Activated T-helper 17 cell treated with anti-CD3 and anti-CD28 coated beads, Interleukin-2, amount 50 U/mL, for 72 hours (primary cell): ENCODE results near the gene ELOF1. TPM values are rescaled to one million over a fixed set of nuclear protein-coding genes. Genes with fewer than 3 reads are reported as not detected.
"Not testable (repeated sequence)": the region's sequence is repeated elsewhere in the genome, so short reads cannot be mapped to it uniquely, and the experiment has no call there.

Source experiments
- ATAC-seq: fragments of 150-1000 bp; cut with Tn5 transposase; replicated peaks from 2 replicates; pipeline ENCODE4 v1.10.0; 2021; ENCODE audit warnings: mild to moderate bottlenecking, moderate library complexity
- H3K27ac Mint-ChIP-seq: one replicate; pipeline ENCODE4 v1.8.0; 2022; ENCODE audit warnings: mixed read lengths
- H3K27me3 Mint-ChIP-seq: one replicate; pipeline ENCODE4 v1.8.0; 2022; ENCODE audit warnings: mixed read lengths
- H3K36me3 Mint-ChIP-seq: one replicate; pipeline ENCODE4 v1.8.0; 2022; ENCODE audit warnings: low read depth, mild to moderate bottlenecking, mixed read lengths
- H3K4me1 Mint-ChIP-seq: one replicate; pipeline ENCODE4 v1.8.0; 2022; ENCODE audit warnings: mixed read lengths
- H3K4me3 Mint-ChIP-seq: one replicate; pipeline ENCODE4 v1.8.0; 2022; ENCODE audit warnings: mild to moderate bottlenecking, mixed read lengths
- H3K9me3 Mint-ChIP-seq: one replicate; pipeline ENCODE4 v1.8.0; 2022; ENCODE audit warnings: mixed read lengths
- total RNA-seq, 2 donors: library from RNA; stranded (reverse); gene quantifications; one replicate each; pipeline ENCODE4 v1.2.3, GENCODE V29; 2022

ELOF1 gene
- total RNA-seq, 2 donors from 2014 or later = 48.0 to 66.5 TPM

GRCh38 chr19:11578258-11579142 lies 19.5 kb upstream of the ELOF1 start:
- no peak overlapping the region for H3K27ac Mint-ChIP-seq
- H3K36me3 Mint-ChIP-seq = no peaks in the 10 kb centered on the region
- H3K9me3 Mint-ChIP-seq = no peaks in the 10 kb centered on the region
- no peaks in the 10 kb centered on the region for H3K27me3 Mint-ChIP-seq
- peak; percentile 65 for ATAC-seq
- peaks cover 13% of the 10 kb centered on the region for H3K4me1 Mint-ChIP-seq
- H3K4me3 Mint-ChIP-seq = peak overlapping the region; percentile 66

GRCh38 chr19:11577451-11578257 lies 18.6 kb upstream of the ELOF1 start, which contains the start of gene ACP5:
Gene ACP5, minus strand, starts transcription at chr19:11577645. Its CDS starts 328 bp downstream, at chr19:11577317.
- no peak for ATAC-seq
- no peaks in the 10 kb centered on the region for H3K9me3 Mint-ChIP-seq
- no peak within 1 kb of the TSS for H3K27ac Mint-ChIP-seq
- no peaks in the 10 kb centered on the region for H3K36me3 Mint-ChIP-seq
- peak within 1 kb of the TSS; percentile 66 for H3K4me3 Mint-ChIP-seq
- H3K4me1 Mint-ChIP-seq = peaks cover 13% of the 10 kb centered on the region
- H3K27me3 Mint-ChIP-seq = no peaks in the 10 kb centered on the region

- Mint-ChIP-seq H3K36me3 (no peaks in the 10 kb centered on the region), H3K4me3 (no peak overlapping the region), H3K4me1 (peaks cover 5% of the 10 kb centered on the region), H3K27ac (no peak overlapping the region), H3K27me3 (no peaks in the 10 kb centered on the region), H3K9me3 (no peaks in the 10 kb centered on the region)
- no peak for ATAC-seq
Observed at GRCh38 chr19:11576227-11576626, 17.2 kb upstream of the ELOF1 start.

- H3K27ac Mint-ChIP-seq = no peak overlapping the region
- peak; percentile 81 for ATAC-seq
- no peaks in the 10 kb centered on the region for H3K9me3 Mint-ChIP-seq
- no peaks in the 10 kb centered on the region for H3K27me3 Mint-ChIP-seq
- no peaks in the 10 kb centered on the region for H3K4me1 Mint-ChIP-seq
- H3K36me3 Mint-ChIP-seq = no peaks in the 10 kb centered on the region
- H3K4me3 Mint-ChIP-seq = no peak overlapping the region
Observed at GRCh38 chr19:11574689-11575088, 15.7 kb upstream of the ELOF1 start.

- ATAC-seq, H3K27ac Mint-ChIP-seq, H3K4me1 Mint-ChIP-seq, H3K4me3 Mint-ChIP-seq, H3K9me3 Mint-ChIP-seq, H3K36me3 Mint-ChIP-seq, H3K27me3 Mint-ChIP-seq: not testable (repeated sequence)
Observed at GRCh38 chr19:11573763-11574162, 14.7 kb upstream of the ELOF1 start.

- H3K4me3 Mint-ChIP-seq, H3K27me3 Mint-ChIP-seq, H3K36me3 Mint-ChIP-seq, H3K4me1 Mint-ChIP-seq, H3K9me3 Mint-ChIP-seq, ATAC-seq, H3K27ac Mint-ChIP-seq: not testable (repeated sequence)
Observed at GRCh38 chr19:11573354-11573753, 14.3 kb upstream of the ELOF1 start.

GRCh38 chr19:11570039-11570462 lies 11.0 kb upstream of the ELOF1 start:
- ATAC-seq = no peak
- Mint-ChIP-seq H3K27me3 (no peaks in the 10 kb centered on the region), H3K36me3 (no peaks in the 10 kb centered on the region), H3K27ac (no peak overlapping the region), H3K9me3 (no peaks in the 10 kb centered on the region), H3K4me3 (no peak overlapping the region), H3K4me1 (peaks cover 5% of the 10 kb centered on the region)

GRCh38 chr19:11566164-11566563 lies 7.1 kb upstream of the ELOF1 start:
- no peaks in the 10 kb centered on the region for H3K27me3 Mint-ChIP-seq
- H3K27ac Mint-ChIP-seq = peak overlapping the region; percentile 12
- H3K4me3 Mint-ChIP-seq = no peak overlapping the region
- H3K4me1 Mint-ChIP-seq = peaks cover 13% of the 10 kb centered on the region
- H3K36me3 Mint-ChIP-seq = no peaks in the 10 kb centered on the region
- ATAC-seq = no peak
- H3K9me3 Mint-ChIP-seq = no peaks in the 10 kb centered on the region

- not testable (repeated sequence) for H3K9me3 Mint-ChIP-seq, H3K27ac Mint-ChIP-seq, H3K27me3 Mint-ChIP-seq, H3K36me3 Mint-ChIP-seq, H3K4me3 Mint-ChIP-seq, ATAC-seq
- peaks cover 15% of the 10 kb centered on the region for H3K4me1 Mint-ChIP-seq
Observed at GRCh38 chr19:11565649-11565980, 6.6 kb upstream of the ELOF1 start.

GRCh38 chr19:11564082-11564807 lies 5.2 kb upstream of the ELOF1 start:
- peaks cover 23% of the 10 kb centered on the region for H3K4me1 Mint-ChIP-seq
- H3K4me3 Mint-ChIP-seq, H3K27me3 Mint-ChIP-seq, H3K27ac Mint-ChIP-seq, ATAC-seq, H3K36me3 Mint-ChIP-seq, H3K9me3 Mint-ChIP-seq: not testable (repeated sequence)

- Mint-ChIP-seq H3K27me3 (no peaks in the 10 kb centered on the region), H3K4me3 (no peak overlapping the region), H3K4me1 (peaks cover 24% of the 10 kb centered on the region), H3K36me3 (peaks cover 6% of the 10 kb centered on the region), H3K9me3 (no peaks in the 10 kb centered on the region), H3K27ac (no peak overlapping the region)
- no peak for ATAC-seq
Observed at GRCh38 chr19:11563532-11563931, 4.5 kb upstream of the ELOF1 start.

GRCh38 chr19:11560404-11561051 lies 1.5 kb upstream of the ELOF1 start:
- Mint-ChIP-seq H3K36me3 (peaks cover 20% of the 10 kb centered on the region), H3K27ac (peak overlapping the region; percentile 76), H3K27me3 (no peaks in the 10 kb centered on the region), H3K4me1 (peaks cover 33% of the 10 kb centered on the region), H3K4me3 (peak overlapping the region; percentile 90), H3K9me3 (no peaks in the 10 kb centered on the region)
- peak; percentile 67 for ATAC-seq

GRCh38 chr19:11556634-11557420 lies 2.2 kb downstream of the ELOF1 start:
- no peak for ATAC-seq
- Mint-ChIP-seq H3K27me3 (no peaks in the 10 kb centered on the region), H3K4me3 (peak overlapping the region; percentile 90), H3K27ac (peak overlapping the region; percentile 53), H3K36me3 (peaks cover 44% of the 10 kb centered on the region), H3K9me3 (no peaks in the 10 kb centered on the region), H3K4me1 (peaks cover 39% of the 10 kb centered on the region)
